NB4 (cell line): ENCODE data around the gene CYBC1.

Experiments
- CTCF ChIP-seq: IDR thresholded peaks from one replicate; pipeline ENCODE4 v1.5.1; 2012; ENCODE audit warnings: low read depth, low read length
- MAX ChIP-seq: IDR thresholded peaks from 2 replicates; pipeline ENCODE4 v1.6.1; 2011; ENCODE audit warnings: low read depth, low read length

GRCh38 chr17:82489851-82490511, 39.4 kb upstream of the CYBC1 start:
- TF ChIP-seq CTCF (no peak), MAX (no peak)
